ENCODE data around the gene MRAP.

The MRAP gene

GRCh38 chr21:32350211-32350980 is 51.7 kb downstream of the MRAP start:
- DNase-seq = no peak

DNA sequence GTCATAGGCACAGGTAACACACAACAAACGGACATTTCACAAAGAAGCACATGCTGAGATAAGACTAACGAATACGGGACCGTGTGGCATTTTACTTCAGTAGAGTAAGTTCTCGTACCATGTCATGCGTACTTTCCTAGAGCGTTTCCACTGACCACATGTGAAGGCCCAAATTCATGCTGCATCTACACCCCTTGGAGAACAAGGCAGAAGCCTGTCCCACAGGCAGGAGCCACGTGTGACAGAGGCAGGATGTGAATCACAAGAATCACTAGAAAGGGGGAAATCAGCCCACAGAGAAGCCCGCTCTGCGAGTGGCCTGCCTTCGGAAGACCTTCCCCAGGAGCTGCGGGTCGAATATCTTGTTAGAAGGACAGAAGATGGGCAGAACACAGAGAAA is 52.3 kb downstream of the MRAP start:
- DNase-seq = no peak

DNA sequence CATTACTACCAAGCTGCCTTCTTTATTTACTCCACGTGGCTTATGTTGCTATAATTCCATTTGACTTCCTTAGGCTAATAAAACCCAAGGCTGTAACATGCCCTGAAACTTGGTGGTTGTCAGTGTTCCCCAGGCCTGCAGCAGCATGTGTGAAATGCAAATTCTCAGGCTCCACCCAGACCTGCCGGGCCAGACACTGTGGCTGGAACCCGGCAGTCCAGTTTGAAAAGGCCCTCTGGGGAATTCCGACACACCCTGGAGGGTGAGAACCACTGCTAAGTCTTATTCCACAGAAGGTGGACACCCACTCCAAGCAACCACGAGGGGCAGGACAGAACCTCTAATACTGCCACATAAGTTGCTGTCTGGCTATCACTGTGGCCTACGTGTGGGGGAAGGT is 52.8 kb downstream of the MRAP start:
- DNase-seq = no peak

GRCh38 chr21:32352526-32352925 is 53.9 kb downstream of the MRAP start:
- DNase-seq = no peak

DNA sequence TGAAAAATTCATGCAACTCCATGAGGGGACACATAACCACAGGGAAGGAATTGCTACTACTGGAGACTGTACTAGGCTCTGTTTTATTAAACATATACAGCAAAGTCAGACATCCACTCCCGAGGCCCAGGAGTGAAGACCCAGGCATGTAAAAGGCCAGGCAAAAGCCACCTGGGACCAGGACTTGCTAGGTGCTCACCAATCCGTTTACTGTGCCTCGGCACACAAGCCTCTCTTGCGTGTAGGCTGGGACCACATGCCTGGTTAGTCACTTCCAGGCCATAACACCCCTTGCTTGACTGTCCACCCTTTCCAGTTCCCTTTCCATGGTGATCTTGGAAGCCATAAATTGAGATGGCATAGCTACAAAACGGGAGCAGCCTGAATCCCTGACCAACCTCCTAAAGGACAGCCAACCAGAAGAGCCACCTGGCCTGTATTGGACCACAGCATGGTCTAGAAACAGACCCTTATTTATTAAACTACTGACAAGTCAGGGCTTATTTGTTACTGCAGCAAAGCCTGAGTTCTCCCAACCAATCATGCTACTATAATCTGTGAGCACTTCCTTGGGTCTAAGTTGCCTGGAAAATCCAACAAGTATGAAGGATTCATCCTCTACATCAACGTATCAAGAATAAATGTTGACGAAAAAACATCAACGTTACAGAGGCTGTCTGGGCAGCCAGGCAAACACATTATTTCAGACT is 54.5 kb downstream of the MRAP start:
- no peak for DNase-seq

DNA sequence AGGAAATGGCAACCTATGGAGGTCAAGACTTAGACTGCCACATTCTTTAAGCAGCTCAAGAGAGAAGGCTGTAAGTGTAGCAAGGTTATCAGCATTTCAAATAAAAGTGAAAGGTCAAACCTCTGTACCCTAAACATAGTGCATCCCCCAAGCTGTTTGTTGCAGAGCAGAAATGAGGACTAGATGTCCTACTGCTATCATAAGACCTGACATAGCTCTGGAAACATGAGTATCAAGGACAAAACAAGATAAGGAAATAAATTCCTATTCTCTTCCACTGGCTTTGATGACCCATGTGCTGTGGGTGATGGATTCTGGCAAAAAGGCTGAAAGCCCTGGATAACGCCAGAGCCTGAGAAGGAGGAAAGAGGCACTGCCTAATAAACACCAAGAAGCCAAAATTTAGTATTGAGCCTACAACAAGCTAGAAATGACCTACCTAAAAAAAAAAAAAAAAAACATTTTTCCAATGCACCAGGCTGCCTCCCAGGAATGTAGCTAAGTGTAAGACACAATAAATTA is 58.3 kb downstream of the MRAP start:
- DNase-seq = no peak

DNA sequence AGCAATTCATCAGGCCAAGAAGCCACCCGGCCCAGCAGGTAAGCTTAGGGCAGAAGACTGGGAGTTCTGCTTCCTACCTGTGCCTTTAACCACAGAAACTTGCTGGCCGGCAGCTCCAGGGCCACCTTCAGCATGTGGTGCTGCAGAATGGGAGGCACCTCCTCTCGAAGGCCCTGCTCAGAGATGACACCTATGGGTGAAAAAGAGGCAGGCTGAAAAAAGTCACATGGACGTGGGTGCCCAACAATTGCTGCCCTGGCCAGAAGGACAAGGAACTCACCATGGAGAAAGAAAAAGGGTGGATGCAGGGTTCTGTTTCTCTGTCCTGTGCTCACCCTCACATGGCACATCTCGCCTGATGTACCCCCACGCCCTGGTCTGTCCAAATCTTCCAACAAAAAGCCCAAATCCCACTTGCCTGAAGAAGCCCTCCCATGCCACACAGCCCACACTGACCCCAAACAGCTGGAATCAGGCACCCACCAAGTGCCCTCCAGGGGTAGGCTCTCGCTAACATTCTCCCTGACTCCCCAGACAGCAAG is 61.1 kb downstream of the MRAP start:
- no peak for DNase-seq

DNA sequence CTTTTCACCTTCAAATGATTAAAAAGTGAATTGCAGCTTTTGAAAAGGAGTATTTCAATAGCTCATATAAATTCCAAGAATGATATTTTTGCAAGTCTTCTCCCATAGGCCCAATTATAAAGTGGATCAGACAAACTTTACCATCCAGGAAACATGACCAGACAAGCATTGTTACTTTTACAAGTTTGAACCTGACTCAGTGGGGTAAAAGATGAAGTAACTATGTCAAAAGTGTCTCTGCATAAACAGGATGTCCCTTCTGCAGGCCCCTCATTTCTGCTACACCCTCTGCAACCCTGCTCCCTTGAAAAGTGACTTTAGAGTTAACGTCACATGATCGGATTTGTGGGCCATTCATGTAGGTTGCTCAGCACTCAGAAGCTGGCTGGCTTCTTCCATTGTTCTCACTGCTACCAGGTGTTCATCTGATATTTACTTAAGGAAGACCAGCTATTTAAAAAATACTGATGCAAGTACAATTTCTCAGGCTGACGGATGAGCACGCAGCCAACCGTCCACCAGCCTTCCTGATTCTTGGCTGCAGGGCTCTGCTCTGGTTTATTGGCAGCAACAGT is 61.8 kb downstream of the MRAP start:
- DNase-seq = no peak

Measured in NCI-H1092 treated with DMSO at 0.1 percent for 48 hours (cell line).